ENCODE measurements around the gene MC2R.
A peak's percentile ranks its signal among the peaks of the same experiment; 100 is the strongest.

Gene MC2R

GRCh38 chr18:13915391-13915790, at the start of gene MC2R:
MC2R (minus strand) TSS chr18:13915536; CDS start chr18:13885518, 30,018 bp downstream.
- no peak for DNase-seq

GRCh38 chr18:13945811-13946210, 30.5 kb upstream of the MC2R start:
- no peak for DNase-seq

GRCh38 chr18:13943338-13943737, 28.0 kb upstream of the MC2R start:
- DNase-seq = no peak

- no peak for DNase-seq
These were observed 25.0 kb upstream of the MC2R start for GRCh38 chr18:13940326-13940725.

GRCh38 chr18:13934676-13935075, 19.3 kb upstream of the MC2R start:
- no peak for DNase-seq

- DNase-seq = no peak
These were observed 18.7 kb upstream of the MC2R start for GRCh38 chr18:13934058-13934457.

- no peak for DNase-seq
These were observed 17.1 kb upstream of the MC2R start for GRCh38 chr18:13932285-13933025.

- no peak for DNase-seq
These were observed 15.6 kb upstream of the MC2R start for GRCh38 chr18:13930964-13931363.

GRCh38 chr18:13923221-13923620, 7.9 kb upstream of the MC2R start:
- no peak for DNase-seq

GRCh38 chr18:13918898-13919297, 3.6 kb upstream of the MC2R start:
- no peak for DNase-seq

GRCh38 chr18:13917401-13917800, 2.1 kb upstream of the MC2R start:
- DNase-seq = no peak

- no peak for DNase-seq
These were observed 1.2 kb upstream of the MC2R start for GRCh38 chr18:13916559-13916958.

- DNase-seq = peak in 1 of 58 donors; percentile 11
These were observed 677 bp upstream of the MC2R start for GRCh38 chr18:13915995-13916431.

GRCh38 chr18:13914756-13915155, 580 bp downstream of the MC2R start:
- no peak for DNase-seq

GRCh38 chr18:13914170-13914569, 1.2 kb downstream of the MC2R start:
- DNase-seq = no peak

- no peak for DNase-seq
These were observed 2.1 kb downstream of the MC2R start for GRCh38 chr18:13913205-13913604.

- no peak for DNase-seq
These were observed 2.7 kb downstream of the MC2R start for GRCh38 chr18:13912601-13913000.

- DNase-seq = no peak
These were observed 4.3 kb downstream of the MC2R start for GRCh38 chr18:13910986-13911385.

GRCh38 chr18:13910501-13910900, 4.8 kb downstream of the MC2R start:
- DNase-seq = no peak

GRCh38 chr18:13909141-13909940, 6.0 kb downstream of the MC2R start:
- DNase-seq = no peak

- DNase-seq = no peak
These were observed 14.7 kb downstream of the MC2R start for GRCh38 chr18:13900633-13901032.

- no peak for DNase-seq
These were observed 19.8 kb downstream of the MC2R start for GRCh38 chr18:13895505-13896033.

All from anterior cingulate cortex (tissue), 58 donors.